Fibroblast of lung (primary cell): ENCODE data around the gene BCL7B.

ENCODE experiments used
- CTCF ChIP-seq, 2 donors: IDR thresholded peaks in 1 of 2; conservative IDR thresholded peaks in 1 of 2; 1 replicate in 1 of 2; 2 replicates in 1 of 2; pipeline ENCODE4 v1.5.1; 2011 to 2012; ENCODE audit warnings: low read length in 2 of 2, control low read depth in 1 of 2, inconsistent platforms in 1 of 2, low read depth in 1 of 2, mild to moderate bottlenecking in 1 of 2
- EZH2 ChIP-seq: IDR thresholded peaks from 2 replicates; pipeline ENCODE4 v1.5.1; 2012; ENCODE audit warnings: low read length, control low read depth, mild to moderate bottlenecking; ENCODE audit errors: missing control alignments

GRCh38 chr7:73530800-73531199, 26.7 kb downstream of the BCL7B start:
- TF ChIP-seq CTCF (conservative IDR thresholded peaks at IDR 0.05 in 1 of 2, IDR thresholded peaks at IDR 0.05 in 1 of 2; ENCODE audit: low read depth in 1 of 2, low read length in 2 of 2): no peak
- TF ChIP-seq EZH2: no peak
